Measurements from ENCODE around the gene TSC22D4. TPM values are rescaled to one million over a fixed set of nuclear protein-coding genes. Genes with fewer than 3 reads are reported as not detected.

TSC22D4 gene
- total and polyA plus RNA-seq, 9 of the 15 experiments (the other 6 are each of a cell fraction or from before 2014, with no cell fraction given): 0.37 to 107 (median 28.7) TPM

- intact Hi-C loops (cut with micrococcal nuclease): loop anchor here (5.0 kb wide), 1 partner anchor 386 kb away; the partner anchor contains the start of gene SLC12A9
- TF ChIP-seq, protein P1, sequence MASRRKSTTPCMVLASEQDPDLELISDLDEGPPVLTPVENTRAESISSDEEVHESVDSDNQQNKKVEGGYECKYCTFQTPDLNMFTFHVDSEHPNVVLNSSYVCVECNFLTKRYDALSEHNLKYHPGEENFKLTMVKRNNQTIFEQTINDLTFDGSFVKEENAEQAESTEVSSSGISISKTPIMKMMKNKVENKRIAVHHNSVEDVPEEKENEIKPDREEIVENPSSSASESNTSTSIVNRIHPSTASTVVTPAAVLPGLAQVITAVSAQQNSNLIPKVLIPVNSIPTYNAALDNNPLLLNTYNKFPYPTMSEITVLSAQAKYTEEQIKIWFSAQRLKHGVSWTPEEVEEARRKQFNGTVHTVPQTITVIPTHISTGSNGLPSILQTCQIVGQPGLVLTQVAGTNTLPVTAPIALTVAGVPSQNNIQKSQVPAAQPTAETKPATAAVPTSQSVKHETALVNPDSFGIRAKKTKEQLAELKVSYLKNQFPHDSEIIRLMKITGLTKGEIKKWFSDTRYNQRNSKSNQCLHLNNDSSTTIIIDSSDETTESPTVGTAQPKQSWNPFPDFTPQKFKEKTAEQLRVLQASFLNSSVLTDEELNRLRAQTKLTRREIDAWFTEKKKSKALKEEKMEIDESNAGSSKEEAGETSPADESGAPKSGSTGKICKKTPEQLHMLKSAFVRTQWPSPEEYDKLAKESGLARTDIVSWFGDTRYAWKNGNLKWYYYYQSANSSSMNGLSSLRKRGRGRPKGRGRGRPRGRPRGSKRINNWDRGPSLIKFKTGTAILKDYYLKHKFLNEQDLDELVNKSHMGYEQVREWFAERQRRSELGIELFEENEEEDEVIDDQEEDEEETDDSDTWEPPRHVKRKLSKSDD (conservative IDR thresholded peaks at IDR 0.05; ENCODE audit: low read length): no peak
- peak; percentile 34 to 76; a peak in 2 of 4 replicates for TF ChIP-seq MAZ (CRISPR knock-in tag; conservative IDR thresholded peaks at IDR 0.05 in 1 of 2, IDR thresholded peaks at IDR 0.05 in 1 of 2)
- TF ChIP-seq SRF (CRISPR knock-in tag; IDR thresholded peaks at IDR 0.05): peak in 1 of 2 experiments; percentile 37; a peak in 1 of 4 replicates
- 0 out of 4 replicates have a peak, but pooled peaks of 1 of the 2 experiments have one; percentile 34 for TF ChIP-seq KDM4B (IDR thresholded peaks at IDR 0.05; ENCODE audit: borderline replicate concordance in 2 of 2, low read depth in 1 of 2)
- TF ChIP-seq PHB (CRISPR knock-in tag; IDR thresholded peaks at IDR 0.05): no peak
- TF ChIP-seq HMGN3 (IDR thresholded peaks at IDR 0.05; ENCODE audit: borderline replicate concordance, extremely low read depth, insufficient read length, low read depth, low read length): no peak
- peak; percentile 44 to 58 for TF ChIP-seq RAD21 (CRISPR knock-in tag; conservative IDR thresholded peaks at IDR 0.05 in 1 of 2, IDR thresholded peaks at IDR 0.05 in 1 of 2)
- TF ChIP-seq TFAP4 (CRISPR knock-in tag; IDR thresholded peaks at IDR 0.05; ENCODE audit: borderline replicate concordance): peak; percentile 77; the same call in 1 of the 2 replicates
- no peak for TF ChIP-seq PPARD (CRISPR knock-in tag; IDR thresholded peaks at IDR 0.05)
- 0 out of 2 replicates have a peak, but pooled peaks have one; percentile 29 for TF ChIP-seq TRIM25 (IDR thresholded peaks at IDR 0.05; ENCODE audit: borderline replicate concordance)
- peak; percentile 69 to 84 (median 84) for TF ChIP-seq CTCF (IDR thresholded peaks at IDR 0.05 in 2 of 3, conservative IDR thresholded peaks at IDR 0.05 in 1 of 3; ENCODE audit: insufficient read depth in 2 of 3, low read depth in 1 of 3, low read length in 3 of 3)
Observed at GRCh38 chr7:100465702-100466311, 13.2 kb downstream of the TSC22D4 start.

More at GRCh38 chr7:100465702-100466311, 13.2 kb downstream of the TSC22D4 start:
- no peaks in the 10 kb centered on the region for H3K9me3 ChIP-seq (replicated peaks; ENCODE audit: control insufficient read depth, insufficient read depth, low read depth, low read length)
- H2AFZ ChIP-seq (ENCODE audit: low read depth, low read length): no peak overlapping the region
- ChIA-PET POLR2A (interaction anchor here (0.7 to 1.1 kb wide), 4 partner anchors 10 to 120 kb away, joined by 3 read pairs; partner anchors contain the start of genes FBXO24 and LRCH4), CTCF (ENCODE audit: low intra/inter-chr PET ratio) (interaction anchor here (0.9 to 3.4 kb wide), 4 partner anchors 11 to 334 kb away, joined by 3 to 10 read pairs (median 3); no protein-coding TSS in a partner anchor)
- no TSS peak for BruUV-seq (replicated peaks)
- no peaks in the 10 kb centered on the region for H3K9me1 ChIP-seq (ENCODE audit: control insufficient read depth, insufficient read depth, low read length)
- H3K9ac ChIP-seq (ENCODE audit: insufficient read depth in 1 of 2, low read depth in 2 of 2, low read length in 2 of 2): peak overlapping the region in 1 of 2 experiments; percentile 1; a peak in 1 of 4 replicates
- in situ Hi-C loops (cut with MboI): loop anchor here (25.0 kb wide), 1 partner anchor 96 kb away; the partner anchor contains the start of gene SAP25
- FAIRE-seq: peak; percentile 67
- no peak overlapping the region for H3K4me2 ChIP-seq (ENCODE audit: insufficient read depth, low read length)
- 32% methylated on average over 12 of the region's 17 CpGs for WGBS (ENCODE audit: insufficient coverage, low coverage, missing lambda C conversion rate)
- peaks cover 8% of the 10 kb centered on the region; the same call in 1 of the 2 replicates for H4K20me1 ChIP-seq (replicated peaks; ENCODE audit: control insufficient read depth, insufficient read depth, low read length)
- H3K36me3 ChIP-seq (ENCODE audit: control insufficient read depth, insufficient read depth, low read length): peaks cover 35% of the 10 kb centered on the region; the same call in 2 of the 3 replicates
- DNase-seq (ENCODE audit: extremely low read depth in 1 of 4, low spot score in 3 of 4): peak; percentile 65 to 84 (median 76)
- H3K27ac ChIP-seq (ENCODE audit: extremely low read depth, low read depth, low read length): no peak overlapping the region
- peaks cover 0 to 26% of the 10 kb centered on the region in 2 experiments; a peak in 4 of 5 replicates for H3K4me1 ChIP-seq (replicated peaks in 1 of 2; ENCODE audit: control insufficient read depth in 2 of 2, insufficient read depth in 2 of 2, low read length in 2 of 2)
- no peak overlapping the region for H3K4me3 ChIP-seq
- peaks cover 3% of the 10 kb centered on the region; the same call in 1 of the 3 replicates for H3K79me2 ChIP-seq (ENCODE audit: control insufficient read depth, insufficient read depth, low read length)
- H3K27me3 ChIP-seq (ENCODE audit: control insufficient read depth in 2 of 2, insufficient read depth in 2 of 2, low read length in 2 of 2): no peaks in the 10 kb centered on the region
- peak; percentile 92 for ATAC-seq

All from K562 (cell line).